ENCODE results near the gene TLR4.

The TLR4 gene

GRCh38 chr9:117746263-117746662 is 42.1 kb downstream of the TLR4 start:
- DNase-seq = no peak

GRCh38 chr9:117747386-117747970 is 43.3 kb downstream of the TLR4 start:
- DNase-seq = no peak

GRCh38 chr9:117750401-117750800 is 46.2 kb downstream of the TLR4 start:
- no peak for DNase-seq

- DNase-seq = no peak
These were observed 48.7 kb downstream of the TLR4 start for GRCh38 chr9:117752894-117753293.

- no peak for DNase-seq
These were observed 53.5 kb downstream of the TLR4 start for GRCh38 chr9:117757561-117758190.

GRCh38 chr9:117763314-117763713 is 59.1 kb downstream of the TLR4 start:
- DNase-seq = no peak

GRCh38 chr9:117768750-117769395 is 64.7 kb downstream of the TLR4 start:
- DNase-seq = no peak

- no peak for DNase-seq
These were observed 66.9 kb downstream of the TLR4 start for GRCh38 chr9:117771136-117771535.

- DNase-seq = no peak
These were observed 68.8 kb downstream of the TLR4 start for GRCh38 chr9:117772960-117773359.
